Islet precursor cell (in vitro differentiated cells): Measurements from ENCODE around the gene NRG2.

Experiments
- DNase-seq: peaks from one replicate; pipeline ENCODE4 v3.0.0-alpha.2; 2018

NRG2 gene

GRCh38 chr5:139872851-139873794 is 170.0 kb downstream of the NRG2 start:
- DNase-seq, result no peak

DNA sequence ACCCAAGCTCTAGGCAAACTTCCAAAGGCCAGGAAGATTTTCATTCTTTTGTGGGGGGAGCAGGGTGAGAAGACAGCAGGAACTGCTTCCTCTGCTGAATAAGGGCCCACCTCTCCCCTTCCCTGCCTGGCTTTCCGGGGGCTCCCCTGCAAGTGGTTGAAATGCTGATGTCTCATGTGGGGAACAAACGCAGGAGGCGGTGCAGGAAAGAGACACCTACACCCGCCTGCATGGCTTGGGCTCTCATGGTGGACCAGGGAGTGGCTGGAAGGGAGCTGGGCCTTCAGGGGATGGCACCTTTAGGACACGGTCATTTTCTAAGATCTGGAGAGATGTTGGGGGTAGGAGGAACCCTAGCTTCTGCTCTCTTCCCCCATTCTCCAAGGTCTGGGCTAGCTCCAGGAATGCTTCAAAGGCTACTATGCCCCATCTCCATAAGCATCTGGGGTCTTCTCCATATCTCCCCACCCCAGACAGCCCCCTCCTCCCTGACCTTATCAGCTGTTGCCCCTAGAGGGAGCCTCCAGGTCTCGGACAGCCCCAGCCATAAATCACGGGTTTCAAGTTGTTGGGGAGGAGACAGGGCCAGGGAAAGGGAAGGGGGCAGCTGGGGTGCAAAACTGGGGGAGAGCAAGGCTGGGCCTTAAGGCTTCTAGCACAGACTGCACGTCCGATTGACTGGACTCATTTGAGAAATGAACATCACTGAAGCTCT is 170.9 kb downstream of the NRG2 start:
- DNase-seq, result no peak

GRCh38 chr5:139871614-139872013 is 171.5 kb downstream of the NRG2 start:
- DNase-seq, result no peak

- DNase-seq, result no peak
Measured at GRCh38 chr5:139870677-139871076, 172.4 kb downstream of the NRG2 start.

DNA sequence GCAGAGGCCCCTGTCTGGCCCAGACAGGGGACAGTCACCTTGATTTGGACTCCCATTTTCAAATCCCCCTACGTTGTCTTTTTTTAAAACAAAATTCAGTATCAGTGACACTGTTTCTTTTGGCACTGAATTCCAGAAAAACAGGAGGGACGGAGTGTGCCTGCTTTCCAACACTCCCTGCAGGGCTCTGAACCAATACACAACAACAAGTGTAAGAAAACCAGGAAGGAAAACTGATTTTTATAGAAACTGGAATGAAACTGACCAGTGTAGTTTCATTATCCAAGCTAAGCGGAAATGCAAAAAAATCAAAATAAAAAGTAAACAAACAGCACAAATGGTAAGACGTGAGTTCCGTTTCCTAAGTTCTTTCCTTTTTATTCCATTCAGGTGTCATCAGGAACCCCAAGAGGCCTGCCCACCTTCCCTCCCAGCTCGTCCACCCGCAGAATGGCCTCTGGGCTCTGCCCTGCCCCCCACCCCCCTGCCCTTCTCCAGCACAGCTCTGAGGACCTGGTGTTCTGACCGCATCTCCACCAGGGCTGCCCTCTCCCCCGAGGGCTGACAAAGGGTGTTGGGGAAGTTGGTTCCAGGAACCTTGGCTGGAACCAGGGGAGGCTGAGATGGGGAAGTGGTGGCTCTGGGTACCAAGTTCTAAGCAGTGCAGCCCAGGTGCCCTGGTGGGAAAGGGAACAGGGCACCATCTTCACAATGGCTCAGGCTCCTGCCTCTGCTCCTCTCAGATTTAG is 173.9 kb downstream of the NRG2 start:
- no peak for DNase-seq

- no peak for DNase-seq
Measured at GRCh38 chr5:139867581-139867980, 175.5 kb downstream of the NRG2 start.

GRCh38 chr5:139867109-139867508 is 176.0 kb downstream of the NRG2 start:
- no peak for DNase-seq

DNA sequence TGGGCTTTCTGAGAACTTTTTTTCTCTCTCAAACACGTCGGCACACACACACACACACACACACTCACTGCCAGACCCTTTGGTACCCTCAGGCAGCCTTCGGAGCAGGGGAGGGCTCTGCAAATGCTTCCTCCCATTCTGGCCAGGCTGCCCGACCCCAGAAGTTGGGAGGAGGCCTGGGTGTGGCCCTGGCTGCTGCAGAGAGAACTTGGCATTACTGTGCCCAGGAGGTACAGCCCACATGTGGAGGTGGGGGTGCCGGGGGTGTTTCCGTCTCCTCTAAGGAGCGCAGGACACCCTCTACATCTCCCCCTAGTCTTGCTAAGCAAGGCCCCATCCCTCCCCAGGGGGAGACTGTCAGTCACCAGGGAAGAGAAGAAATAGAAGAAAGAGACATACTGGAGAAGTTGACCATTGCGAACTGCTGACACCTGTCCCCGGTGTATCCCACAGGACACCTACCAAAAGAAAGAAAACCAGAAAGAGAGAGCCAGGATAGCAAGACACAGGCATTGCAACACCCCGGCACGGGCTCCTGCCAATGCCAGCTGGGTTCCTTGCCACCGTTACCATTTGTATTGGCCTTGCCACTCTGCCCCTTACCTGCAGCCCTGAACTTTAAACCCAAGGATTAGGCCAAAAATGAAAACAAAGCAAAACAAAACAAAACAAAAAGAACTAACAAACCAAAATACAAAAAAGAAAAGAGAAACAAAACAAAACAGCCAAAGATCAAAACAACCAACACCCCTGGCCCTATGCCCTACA is 178.2 kb downstream of the NRG2 start:
- no peak for DNase-seq

- DNase-seq, result peak; percentile 77
Measured at GRCh38 chr5:139863855-139864558, 179.1 kb downstream of the NRG2 start.

DNA sequence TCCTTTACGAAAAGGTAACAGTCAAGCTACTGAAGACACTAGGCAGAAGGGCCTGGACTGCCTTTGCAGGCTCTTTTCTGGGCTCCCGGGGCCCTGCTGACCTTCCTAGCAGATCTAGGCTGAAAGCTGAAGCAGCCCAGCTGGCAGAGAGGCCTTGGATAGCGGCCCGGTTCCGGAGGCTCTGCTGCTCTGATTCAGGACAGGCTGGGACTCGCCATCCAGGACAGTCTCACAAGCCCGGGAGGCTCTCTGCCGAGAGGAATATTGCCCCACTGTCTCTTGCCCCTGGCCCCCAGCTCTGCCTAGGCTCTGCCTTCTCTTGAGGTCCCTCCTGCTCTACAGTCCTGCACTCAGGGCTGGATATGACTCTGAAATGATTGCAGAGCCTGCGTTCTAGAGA is 179.7 kb downstream of the NRG2 start:
- no peak for DNase-seq

- DNase-seq, result no peak
Measured at GRCh38 chr5:139862803-139863202, 180.3 kb downstream of the NRG2 start.

- peak; percentile 62 for DNase-seq
Measured at GRCh38 chr5:139862313-139862712, 180.8 kb downstream of the NRG2 start.

- no peak for DNase-seq
Measured at GRCh38 chr5:139861889-139862207, 181.3 kb downstream of the NRG2 start.

DNA sequence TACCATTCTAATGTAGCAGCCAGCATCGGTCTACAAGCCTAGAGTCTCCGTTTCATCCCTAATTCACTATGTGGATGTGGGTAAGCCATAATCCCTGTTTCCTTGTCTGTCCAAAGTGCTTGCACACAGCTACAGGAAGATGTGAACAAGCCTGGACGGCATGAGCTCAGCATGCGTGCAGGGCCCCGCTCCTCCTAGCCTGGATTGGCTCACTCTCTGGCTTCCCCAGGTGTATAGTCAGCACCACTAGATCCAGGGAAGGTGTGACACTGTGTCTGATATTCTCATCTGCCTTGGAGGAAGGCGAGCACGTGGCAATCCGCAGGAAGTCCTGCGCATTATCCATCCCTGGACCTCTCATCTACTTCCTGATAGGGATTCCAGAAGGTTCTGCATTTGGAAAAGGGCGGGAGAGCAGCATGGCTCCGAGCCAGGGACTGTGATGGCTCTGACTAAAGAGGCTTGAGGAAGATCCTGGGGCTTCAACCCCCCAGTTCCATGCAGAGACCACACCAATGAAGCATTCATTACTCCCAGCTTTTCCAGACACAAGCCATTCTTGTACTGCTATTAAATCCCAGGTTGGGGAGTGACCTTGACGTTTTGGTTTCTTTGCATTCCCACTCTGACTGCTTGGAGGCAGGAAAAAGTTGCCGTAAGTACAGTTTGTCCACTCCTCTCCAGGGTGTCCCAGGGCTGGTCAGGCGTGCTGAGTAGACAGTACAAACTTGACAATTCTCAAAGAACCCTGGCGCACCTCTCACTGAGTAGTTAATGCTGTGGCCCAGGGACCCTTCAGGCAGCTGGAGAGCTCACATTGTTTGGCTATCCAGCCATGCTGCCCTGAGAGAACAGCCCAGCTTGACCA is 181.8 kb downstream of the NRG2 start:
- no peak for DNase-seq

- DNase-seq, result no peak
Measured at GRCh38 chr5:139859013-139859412, 184.1 kb downstream of the NRG2 start.

DNA sequence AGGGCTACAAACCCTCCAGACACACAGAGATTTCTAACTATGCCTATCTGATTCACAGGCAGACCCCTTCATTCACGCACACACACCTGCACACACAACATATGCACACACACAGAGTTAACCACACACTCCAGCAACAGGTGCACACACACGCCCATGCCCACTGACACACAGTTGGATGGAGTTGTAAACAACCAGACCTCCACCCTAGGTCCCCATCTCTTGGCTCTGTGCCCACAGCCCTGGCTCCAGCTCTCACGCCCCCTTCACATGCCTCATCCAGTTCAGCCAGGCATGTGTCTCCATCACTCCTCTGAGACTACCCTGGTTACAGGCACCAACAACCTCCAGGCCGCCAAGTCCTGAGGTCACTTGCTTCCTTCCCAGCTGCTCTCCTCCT is 186.4 kb downstream of the NRG2 start:
- no peak for DNase-seq

DNA sequence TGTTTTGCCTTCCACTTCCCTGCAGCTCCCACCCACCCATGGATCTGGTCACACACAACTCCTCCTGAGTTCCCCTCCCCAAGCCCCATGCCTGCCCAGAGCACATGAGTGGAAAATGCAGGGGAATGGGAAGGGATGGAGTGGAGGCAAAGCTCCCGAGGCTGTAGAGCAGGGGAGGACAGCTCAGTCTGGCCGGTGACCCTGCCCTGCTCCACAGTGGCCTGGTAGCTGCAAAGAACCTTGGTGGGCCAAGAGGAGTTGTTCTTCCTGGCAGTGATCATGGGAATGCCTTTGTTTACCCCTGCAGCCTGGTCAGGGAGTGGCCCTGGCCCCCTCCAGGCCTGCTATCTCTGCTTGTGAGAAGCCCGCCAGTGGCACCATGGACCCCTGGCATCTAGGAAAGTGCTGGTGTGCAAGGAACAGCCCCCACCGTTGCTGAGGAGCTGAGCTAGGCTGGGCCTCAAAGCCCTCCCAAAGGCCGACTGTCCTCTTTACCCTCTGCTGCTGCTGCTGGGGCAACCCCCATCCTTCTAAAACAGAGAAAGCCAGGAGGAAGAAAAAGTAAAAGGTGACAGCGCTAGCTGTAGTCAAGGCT is 187.1 kb downstream of the NRG2 start:
- no peak for DNase-seq

GRCh38 chr5:139855451-139855850 is 187.6 kb downstream of the NRG2 start:
- no peak for DNase-seq

- no peak for DNase-seq
Measured at GRCh38 chr5:139854953-139855352, 188.1 kb downstream of the NRG2 start.

GRCh38 chr5:139854029-139854605 is 189.0 kb downstream of the NRG2 start:
- DNase-seq, result no peak
